HG02571 (cell line): Measurements from ENCODE around the gene EIF5.
A peak's percentile ranks its signal among the peaks of the same experiment; 100 is the strongest.

Experiments used
- ATAC-seq: cut with Tn5 transposase; IDR thresholded peaks from one replicate; pipeline ENCODE4 v1.9.1; 2021; ENCODE audit warnings: mild to moderate bottlenecking, moderate library complexity; ENCODE audit not compliant: unreplicated experiment

The EIF5 gene

DNA sequence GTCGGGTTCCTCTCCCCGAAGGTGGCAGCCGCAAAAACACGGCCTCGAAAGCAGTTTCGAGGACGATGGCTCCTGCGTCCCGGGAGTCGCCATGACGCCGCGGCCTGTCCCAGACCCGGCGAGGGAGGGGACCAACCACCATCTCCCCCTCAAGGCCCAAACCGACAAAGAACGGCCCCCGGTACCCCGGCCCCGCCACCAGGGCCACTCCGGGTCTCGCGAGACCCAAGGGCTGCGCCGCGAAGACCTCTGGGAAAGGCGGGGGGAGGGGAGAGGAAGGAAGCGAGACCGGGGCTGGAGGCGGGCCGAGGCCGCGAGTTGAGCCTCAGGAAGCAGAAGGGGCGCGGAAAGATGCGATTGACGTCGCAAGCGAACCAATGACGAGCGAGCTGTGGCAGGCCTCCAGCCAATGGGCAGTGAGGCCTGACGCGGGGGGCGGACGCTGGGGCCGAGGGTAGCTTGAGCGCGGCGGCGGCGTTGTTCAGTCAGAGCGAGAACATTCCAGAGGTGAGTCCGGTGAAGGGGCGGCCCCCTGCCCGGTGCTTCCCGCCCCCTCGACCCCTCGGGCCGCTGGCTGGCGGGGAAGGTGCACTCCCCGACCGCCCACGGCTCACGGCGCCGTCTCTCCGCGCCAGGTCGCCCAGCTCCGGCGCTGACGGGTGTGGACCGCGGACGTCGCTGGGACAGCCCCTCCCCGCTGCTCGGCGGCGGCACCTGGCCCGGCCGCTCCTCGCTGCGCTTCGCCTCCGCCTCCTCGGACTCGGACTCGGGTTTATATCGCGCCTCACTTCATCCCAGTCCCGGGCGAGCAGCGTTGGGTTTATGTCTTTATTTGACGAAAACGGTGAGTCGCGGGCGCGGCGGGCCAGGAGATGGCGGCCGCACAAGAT is at the start of gene EIF5:
Gene EIF5, plus strand, starts transcription at position 484 of the 890 bp plus-strand sequence. CDS start 1,624 bp downstream, outside the sequence.
- peak; percentile 85 for ATAC-seq

DNA sequence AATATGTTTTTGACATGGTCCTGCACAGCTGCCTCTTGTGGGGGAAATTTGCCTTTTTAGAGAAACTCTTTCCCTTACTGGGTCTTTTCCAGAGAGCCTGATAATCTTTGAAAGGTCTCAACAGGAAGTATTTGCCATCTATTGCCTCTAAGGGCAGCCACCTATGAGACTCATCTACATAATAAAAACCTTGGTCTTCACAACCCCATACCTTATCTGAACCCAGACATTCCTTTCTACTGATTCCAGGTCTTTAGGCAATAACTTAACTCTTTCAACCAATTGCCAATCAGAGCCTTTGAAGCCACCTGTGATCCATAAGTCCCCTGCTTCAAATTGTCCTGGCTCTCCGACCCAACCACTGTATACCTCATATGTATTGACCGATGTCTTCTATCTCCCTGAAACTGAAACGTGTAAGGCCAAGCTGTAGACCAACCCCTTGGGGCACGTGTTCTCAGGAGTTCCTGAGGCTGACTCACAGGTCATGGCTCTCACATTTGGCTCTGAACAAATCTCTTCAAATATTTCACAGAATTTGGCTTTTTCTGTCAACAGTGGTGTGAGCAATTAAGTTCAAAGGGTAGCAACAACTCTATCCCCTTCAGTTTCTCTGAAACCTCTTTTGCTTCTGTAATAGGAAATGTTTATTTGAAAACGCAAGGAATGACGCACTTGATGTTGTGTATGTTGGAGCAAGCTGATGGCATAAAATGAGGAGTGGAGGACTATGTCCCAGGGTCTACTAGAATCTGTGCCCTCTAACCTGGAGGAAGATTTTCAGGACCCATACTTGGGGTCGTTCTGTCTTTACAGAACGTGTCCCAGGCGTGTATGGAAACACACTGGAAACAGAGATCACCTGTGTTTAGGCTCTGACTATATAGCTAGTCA is 49.2 kb upstream of the EIF5 start:
- no peak for ATAC-seq

DNA sequence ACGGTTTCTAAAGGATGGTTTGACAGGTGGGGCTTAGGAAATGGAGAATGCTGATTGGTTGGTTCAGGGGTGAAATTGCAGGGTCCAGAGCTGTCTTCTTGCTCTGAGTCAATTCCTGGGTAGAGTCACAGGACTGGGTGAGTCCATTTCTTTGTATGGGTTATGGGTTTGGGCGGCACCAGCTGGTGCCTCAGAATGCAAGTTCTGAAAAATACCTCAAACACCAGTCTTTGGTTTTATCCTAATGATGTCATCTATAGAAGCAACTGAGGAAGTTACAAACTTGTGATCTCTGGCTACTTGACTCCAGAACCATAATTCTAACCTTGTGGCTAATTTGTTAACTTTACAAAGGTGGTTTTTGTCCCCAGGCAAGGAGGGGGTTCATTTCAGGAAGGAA is 47.6 kb upstream of the EIF5 start:
- ATAC-seq = no peak

DNA sequence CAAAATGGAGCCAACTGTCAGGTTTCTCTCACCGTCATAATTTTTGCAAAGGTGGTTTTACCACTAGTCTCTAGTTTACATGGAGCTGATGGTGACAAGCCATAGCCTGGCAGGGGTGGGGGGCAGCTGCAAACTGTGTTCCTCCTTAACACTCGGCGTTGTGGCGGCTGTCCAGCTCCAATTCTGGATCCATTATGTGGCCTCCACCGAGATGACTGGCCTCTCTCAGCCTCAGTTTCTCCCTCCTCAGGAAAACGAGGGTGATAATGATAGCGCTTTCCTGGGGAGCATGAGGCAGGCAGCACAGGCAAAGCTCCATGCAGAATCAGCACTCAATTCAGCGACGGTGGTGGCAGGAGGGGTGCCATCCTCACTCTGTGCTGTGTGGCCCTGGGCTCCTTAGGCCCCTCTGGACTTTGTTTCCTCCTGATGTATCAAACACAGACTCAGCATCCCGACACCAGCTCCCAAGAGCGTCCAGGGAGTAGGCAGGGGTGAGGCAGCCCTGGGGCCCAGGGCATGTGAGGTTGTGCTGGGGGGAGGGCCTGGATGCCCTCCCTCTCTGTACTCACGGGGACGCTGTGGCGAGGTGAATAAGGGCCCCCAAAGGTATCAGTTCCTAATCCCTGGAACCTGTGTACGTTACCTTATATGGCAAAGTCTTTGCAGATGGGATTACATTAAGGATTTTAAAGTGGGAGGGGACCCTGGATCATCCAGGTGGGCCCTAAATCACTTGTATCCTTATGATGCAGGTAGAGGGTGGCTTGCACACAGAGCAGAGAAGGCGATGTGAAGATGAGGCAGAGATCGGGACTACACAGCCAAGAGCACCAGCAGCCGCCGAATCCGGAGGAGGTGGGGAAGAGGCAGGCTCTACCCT is 46.8 kb upstream of the EIF5 start:
- ATAC-seq = no peak

DNA sequence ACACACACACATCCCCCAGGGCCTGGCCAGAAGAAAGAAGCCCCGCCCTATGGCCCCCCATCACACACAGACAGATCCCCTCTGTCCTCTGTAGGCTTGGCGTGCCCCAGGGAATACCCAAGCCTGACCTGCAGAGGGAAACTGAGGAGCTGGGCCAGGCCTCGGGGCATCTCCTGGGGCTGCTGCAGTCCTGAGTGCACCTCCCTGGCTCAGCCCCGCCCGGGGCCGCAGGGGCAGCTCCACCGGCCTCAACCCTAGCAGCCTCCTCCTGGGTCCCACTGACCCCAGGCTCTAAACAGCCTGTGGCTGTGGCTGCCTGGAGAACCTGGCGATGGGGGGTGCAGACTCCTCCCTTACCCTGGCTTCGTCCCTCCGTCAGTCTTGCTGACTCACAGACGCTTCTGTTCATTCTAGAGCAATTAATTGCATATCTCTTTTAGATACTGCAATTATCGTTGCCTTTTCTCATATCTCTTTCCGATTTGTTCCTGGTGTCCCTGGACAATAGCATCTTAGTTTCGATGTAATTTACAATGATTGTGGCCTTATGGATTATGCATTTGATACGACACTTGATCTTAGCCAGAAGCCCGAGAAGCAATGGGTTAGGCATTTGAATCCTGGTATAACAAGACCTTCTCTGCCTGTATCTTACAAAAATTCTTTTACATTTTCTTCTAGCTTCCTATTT is 45.8 kb upstream of the EIF5 start:
- no peak for ATAC-seq

DNA sequence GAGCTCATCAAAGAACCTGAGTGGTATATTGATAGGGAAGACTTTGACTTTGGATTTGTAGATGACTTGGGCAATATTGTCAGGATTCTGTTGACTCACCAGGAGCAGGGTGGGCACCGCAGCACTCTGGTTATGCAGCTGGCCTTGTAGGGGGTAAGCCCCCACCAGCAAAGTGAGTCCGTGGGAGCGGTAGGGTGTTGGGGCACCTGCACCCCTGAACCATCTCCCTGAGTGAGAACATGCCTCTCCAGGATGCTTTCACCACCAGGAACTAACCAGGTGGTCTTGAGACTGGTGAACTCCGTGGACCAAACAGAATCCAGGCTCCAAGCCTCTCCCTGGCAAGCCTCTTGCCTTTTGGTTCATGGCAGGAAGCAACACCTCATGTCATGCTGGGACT is 44.0 kb upstream of the EIF5 start:
- no peak for ATAC-seq

DNA sequence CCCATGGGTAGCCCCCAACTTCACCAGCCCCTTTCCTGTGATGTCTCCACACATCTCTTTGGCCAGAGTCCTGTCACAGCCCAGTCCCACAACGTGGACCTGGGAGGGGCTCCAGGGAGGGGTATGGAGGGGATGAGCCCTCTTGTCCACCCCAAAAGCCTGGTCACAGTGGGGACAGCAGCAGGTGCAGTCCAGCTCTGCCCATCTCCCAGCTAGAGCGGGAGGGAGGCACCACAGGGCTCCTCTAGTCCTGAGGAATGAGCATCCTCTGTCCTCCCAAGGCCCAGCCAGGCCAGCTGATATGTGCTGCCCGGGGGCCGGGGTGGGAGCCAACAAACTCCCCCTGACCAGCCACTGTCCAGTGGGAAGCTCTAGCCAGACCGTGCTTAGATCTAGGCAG is 43.5 kb upstream of the EIF5 start:
- ATAC-seq = no peak

DNA sequence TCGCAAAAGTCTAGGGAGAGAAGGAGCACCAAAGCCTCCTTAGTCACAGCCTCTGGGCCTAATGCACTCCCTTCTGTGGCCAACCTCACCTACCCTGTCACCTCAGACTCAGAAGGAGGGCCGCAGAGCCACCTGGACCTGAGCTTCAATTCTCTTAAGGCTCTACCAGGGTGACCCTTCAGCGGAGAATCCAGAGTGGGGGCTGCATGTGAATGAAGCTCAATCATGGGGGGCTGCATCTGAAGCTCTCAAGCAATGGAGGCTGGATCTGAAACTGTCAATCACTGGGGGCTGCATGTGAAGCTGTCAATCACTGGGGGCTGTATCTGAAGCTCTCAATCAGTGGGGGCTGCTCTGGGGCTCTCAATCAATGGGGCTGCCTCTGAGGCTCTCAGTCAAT is 43.1 kb upstream of the EIF5 start:
- no peak for ATAC-seq

DNA sequence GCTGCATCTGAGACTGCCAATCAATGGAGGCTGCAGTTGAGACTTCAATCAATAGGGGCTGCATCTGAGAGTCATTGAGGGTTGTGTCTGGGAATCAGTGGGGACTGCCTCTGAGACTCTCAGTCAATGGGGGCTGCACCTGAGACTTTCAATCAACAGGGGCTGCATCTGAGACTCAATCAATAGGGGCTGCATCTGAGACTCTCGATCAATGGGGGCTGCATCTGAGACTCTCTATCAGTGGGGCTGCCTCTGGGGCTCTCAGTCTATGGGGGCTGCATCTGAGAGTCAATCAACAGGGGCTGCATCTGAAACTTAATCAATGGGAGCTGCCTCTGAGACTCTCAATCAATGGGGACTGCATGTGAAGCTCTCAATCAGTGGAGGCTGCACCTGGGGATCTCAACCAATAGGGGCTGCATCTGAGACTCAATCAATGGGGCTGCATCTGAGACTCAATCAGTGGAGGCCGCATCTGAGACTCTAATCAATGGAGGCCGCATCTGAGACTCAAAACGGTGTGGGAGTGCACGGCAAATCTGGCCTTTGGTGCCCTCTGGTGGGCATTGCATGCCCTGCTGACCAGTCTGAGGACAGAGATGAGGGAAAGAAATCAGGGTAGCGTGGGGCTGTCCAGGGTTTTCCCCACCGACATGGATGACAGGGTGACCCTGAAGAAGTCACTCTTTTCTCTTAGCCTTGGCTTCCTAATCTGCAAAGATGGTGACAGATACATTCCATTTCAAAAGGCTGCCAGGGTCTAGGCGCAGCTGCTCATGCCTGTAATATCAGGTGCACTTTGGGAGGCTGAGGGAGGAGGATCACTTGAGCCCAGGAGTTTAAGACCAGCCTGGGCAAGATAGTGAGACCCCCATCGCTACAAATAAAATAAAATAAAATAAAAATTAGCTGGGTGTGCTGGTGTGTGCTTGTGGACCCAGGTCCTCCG is 41.3 kb upstream of the EIF5 start:
- ATAC-seq = no peak

DNA sequence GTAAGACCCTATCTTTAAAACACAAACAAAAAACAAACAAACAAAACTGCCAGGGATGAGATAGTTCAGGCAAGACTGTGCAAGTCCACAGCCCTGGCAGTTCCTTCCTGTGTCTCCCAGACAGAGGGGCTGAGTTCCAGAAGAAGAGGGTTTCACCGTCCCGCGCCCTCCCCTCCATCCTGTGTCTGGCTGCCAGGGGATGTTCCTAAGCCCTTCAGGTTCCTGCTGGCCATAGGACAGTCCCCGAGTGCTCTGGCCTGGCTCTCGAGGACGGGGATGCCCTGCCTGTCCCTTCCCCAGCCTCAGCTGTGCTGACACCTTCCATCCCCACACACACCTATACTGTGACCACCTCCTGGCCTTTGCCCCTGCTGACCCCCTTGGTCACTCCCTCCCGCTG is 40.6 kb upstream of the EIF5 start:
- ATAC-seq = no peak

DNA sequence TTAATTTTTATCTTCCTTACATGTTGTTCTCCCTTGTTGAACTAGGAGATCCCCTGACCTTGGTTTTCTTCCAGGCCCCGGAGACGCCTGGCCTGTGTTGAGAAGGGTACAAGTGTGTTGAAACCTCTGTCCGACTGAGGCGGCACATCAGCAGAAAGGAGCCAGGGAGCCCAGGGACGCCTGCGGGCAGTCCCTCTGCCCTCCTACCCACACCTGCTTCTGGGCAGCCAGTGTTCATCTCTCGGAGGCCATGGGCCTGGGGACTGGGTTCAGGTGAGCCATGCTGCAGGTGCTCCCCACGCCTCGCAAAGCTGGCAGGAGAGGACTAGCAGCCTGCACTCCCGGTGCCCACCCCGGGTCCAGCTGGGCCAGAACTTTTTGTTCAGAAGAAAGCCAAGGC is 39.9 kb upstream of the EIF5 start:
- ATAC-seq = no peak

DNA sequence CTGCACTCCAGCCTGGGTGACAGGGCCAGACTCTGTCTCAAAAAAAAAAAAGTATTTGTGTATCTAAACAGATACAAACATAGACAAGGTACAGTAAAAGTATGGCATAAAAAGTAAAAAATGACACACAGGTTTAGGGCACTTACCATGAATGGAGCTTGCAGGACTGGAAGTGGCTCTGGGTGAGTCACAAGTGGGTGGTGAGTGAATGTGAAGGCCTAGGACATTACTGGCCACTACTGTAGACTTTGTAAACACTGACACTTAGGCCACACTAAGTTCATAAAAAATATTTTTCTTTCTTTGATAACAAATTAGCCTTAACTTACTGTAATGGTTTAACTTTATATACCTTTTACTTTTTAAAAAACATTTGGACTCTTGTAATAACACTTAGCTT is 38.0 kb upstream of the EIF5 start:
- no peak for ATAC-seq

DNA sequence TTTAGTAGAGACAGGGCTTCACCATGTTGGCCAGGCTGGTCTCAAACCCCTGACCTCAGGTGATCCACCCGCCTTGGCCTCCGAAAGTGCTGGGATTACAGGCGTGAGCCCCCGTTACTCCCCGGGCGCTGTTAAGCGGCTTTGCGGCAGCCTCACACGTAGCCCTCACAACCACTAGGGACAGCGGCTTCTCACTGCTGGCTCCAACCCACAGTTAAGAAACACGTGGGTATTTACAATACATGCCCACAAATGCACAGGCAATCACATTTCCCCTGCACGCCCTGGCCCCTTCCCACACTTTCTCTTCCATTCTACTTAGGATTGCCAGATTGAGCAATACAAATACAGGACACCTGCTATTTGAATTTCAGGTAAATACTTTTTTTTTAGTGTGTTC is 37.0 kb upstream of the EIF5 start:
- ATAC-seq = no peak

DNA sequence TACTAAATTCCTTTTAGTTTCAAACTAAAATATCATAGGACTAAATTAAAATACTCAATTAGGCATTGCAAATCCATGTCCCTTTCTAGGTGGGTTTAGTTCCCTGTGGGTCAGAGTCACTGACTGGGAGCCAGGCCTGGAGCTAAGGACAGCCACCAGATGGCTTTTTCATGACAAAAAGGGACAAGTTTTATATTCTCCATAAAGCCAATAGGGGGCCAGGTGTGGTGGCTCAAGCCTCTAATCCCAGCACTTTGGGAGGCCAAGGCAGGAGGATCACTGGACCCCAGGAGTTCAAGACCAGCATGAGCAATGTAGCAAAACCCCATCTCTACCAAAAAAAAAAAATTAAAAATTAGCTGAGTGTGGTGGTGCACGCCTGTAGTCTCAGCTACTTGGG is 35.4 kb upstream of the EIF5 start:
- no peak for ATAC-seq

DNA sequence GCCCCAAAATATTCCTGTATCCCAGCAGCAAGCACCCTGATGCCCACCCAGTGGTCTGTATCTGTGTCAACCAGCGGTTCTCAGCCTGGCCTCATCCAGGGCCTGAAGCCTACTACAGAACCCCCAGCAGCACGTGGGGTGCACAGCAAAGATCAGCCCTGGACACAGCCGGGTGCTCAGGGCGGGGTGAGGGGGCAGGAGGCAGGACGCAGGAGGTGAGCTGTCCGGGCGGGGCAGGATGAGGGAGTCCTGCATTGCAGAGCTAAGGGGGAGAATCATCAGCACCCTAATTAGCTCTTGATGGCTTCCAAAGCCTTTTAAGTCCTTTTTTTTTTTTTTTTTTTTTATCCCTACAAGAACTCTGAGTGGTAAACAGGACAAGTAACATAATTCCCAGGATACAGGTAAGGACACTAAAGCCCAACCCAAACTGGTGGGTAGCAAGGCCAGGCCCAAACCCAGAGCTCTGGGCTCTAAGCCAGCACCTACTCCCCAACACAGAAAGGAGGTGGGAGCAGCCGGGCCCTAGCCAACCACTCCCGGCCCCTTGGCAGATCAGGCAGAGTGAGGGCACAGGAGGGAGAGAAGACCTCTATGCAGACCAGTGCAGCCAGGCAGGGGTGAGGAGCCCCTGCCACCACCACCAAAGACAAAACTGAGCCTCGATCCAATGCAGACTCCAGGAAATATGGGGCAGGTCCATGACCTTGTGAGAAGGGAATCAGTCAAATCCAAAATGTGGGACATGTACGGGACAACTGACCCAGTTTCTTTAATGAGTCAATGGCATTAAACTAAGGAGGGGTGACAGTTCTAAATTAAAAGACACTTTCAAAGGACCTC is 32.3 kb upstream of the EIF5 start:
- no peak for ATAC-seq

DNA sequence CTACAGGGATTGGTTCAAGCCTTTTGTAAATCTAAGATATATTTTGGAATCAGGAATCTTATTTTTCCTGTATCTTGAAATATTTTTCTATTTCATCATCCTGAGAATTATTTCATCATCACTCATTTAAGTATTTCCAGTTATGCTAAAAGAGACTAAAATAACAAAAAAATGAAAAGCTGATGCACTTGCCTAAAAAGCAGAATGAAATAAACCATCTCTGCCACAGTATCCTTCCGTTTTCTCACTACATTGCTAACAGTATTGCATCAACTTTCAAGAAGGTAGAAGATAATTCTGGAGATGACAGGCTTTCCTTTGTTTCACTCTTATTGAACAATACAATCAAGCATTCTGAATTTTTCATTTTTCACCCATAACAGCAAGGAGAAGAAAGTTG is 31.1 kb upstream of the EIF5 start:
- ATAC-seq = no peak

DNA sequence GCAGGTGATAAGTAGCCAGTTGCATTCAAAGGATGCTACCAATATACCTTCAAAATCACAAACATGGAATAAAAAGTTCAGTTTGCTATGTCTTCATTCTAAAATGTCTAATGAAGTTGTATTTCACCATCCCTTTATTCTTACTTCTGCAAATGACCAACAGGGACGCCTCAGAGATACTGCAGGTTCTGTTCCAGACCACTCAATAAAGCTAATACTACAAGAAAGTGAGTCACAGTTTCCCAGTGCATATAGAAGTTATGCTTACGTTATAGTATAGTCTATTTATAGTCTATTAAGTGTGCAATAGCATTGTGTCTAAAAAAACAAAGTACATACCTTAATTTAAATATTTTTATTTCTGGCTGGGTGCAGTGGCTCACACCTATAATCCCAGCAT is 29.3 kb upstream of the EIF5 start:
- ATAC-seq = no peak
